ENCODE measurements around the gene ANTXR2.

ANTXR2 gene

GRCh38 chr4:79869597-79870237, 203.3 kb downstream of the ANTXR2 start:
- DNase-seq (ENCODE audit: low spot score), result no peak

GRCh38 chr4:79865201-79865597, 207.8 kb downstream of the ANTXR2 start:
- DNase-seq (ENCODE audit: low spot score), result peak; percentile 55

GRCh38 chr4:79864500-79865200, 208.4 kb downstream of the ANTXR2 start:
- no peak for DNase-seq (ENCODE audit: low spot score)

- no peak for DNase-seq (ENCODE audit: low spot score)
Measured at GRCh38 chr4:79863333-79863732, 209.7 kb downstream of the ANTXR2 start.

- DNase-seq (ENCODE audit: low spot score), result no peak
Measured at GRCh38 chr4:79862821-79863220, 210.2 kb downstream of the ANTXR2 start.

GRCh38 chr4:79857811-79858210, 215.2 kb downstream of the ANTXR2 start:
- DNase-seq (ENCODE audit: low spot score), result no peak

GRCh38 chr4:79856196-79856595, 216.8 kb downstream of the ANTXR2 start:
- DNase-seq (ENCODE audit: low spot score), result no peak

- DNase-seq (ENCODE audit: low spot score), result peak; percentile 3
Measured at GRCh38 chr4:79854856-79855502, 218.1 kb downstream of the ANTXR2 start.

GRCh38 chr4:79852305-79852730, 220.7 kb downstream of the ANTXR2 start:
- DNase-seq (ENCODE audit: low spot score), result no peak

GRCh38 chr4:79851625-79852304, 221.3 kb downstream of the ANTXR2 start:
- DNase-seq (ENCODE audit: low spot score), result no peak

Data from AG08395 (cell line).